ENCODE measurements around the gene TBC1D17. TPM values are rescaled to one million over a fixed set of nuclear protein-coding genes. Genes with fewer than 3 reads are reported as not detected.
A peak's percentile ranks its signal among the peaks of the same experiment; 100 is the strongest.

Gene TBC1D17
- polyA plus RNA-seq, 6 donors from 2014 or later = 10.5 to 20.6 (median 12.3) TPM

DNA sequence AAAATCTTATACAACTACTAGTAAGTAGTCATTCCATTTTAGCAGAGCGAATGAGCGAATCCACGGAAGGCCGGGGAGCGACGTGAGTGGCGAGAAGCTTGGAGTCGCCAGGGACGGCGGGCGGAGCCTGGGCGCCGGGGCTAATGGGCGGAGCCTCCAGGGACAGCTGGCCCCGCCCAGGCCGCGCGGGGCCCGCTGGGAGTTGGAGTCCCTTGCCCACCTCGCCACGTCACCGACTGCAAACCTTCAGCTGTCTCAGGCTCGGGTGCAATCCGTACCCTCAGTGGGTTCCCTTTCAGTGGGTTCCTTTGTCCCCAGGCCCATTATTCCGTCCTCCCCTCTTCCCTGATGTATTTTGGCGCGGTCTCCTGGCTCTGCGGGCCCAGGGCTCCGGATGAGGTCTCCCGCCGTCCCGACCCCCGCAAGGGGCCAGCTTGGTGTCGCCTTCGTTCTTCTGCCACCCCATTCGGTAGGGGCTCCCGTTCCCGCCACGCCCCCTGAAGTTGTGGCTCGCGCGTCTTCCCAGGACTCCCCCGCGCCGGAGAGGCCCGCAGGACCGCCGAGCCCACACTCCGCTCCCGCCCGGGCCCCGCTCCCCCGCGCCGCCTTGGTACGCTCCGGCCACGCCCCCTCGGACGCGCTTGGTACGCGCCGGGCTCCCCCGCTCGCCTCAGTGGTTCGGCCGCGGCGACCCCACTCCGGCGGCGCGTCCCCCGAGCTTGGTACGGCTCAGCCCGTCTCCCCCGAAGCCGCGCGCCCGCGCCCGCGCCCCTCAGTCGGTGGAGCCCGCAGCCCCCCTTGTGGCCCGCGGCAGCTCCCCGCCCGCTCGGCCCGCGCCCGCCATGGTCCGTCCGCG lies 26.8 kb upstream of the TBC1D17 start, which contains the start of gene PTOV1:
Gene PTOV1, plus strand, starts transcription at position 673 of the 856 bp plus-strand sequence.
- H3K27ac Mint-ChIP-seq = peak within 1 kb of the TSS; percentile 89 to 99 (median 97)
- H3K4me3 Mint-ChIP-seq = peak within 1 kb of the TSS; percentile 85 to 98 (median 93)
- ATAC-seq (ENCODE audit: low read depth in 2 of 2) (peak; percentile 82 to 86), DNase-seq (peak; percentile 88)
- H3K36me3 Mint-ChIP-seq = no peaks in the 10 kb centered on the region
- H3K9me3 Mint-ChIP-seq = peaks cover 0 to 5% (median 0%) of the 10 kb centered on the region in 7 donors
- no peaks in the 10 kb centered on the region for H3K27me3 Mint-ChIP-seq
- peaks cover 30 to 60% (median 39%) of the 10 kb centered on the region in 3 donors for H3K4me1 Mint-ChIP-seq

DNA sequence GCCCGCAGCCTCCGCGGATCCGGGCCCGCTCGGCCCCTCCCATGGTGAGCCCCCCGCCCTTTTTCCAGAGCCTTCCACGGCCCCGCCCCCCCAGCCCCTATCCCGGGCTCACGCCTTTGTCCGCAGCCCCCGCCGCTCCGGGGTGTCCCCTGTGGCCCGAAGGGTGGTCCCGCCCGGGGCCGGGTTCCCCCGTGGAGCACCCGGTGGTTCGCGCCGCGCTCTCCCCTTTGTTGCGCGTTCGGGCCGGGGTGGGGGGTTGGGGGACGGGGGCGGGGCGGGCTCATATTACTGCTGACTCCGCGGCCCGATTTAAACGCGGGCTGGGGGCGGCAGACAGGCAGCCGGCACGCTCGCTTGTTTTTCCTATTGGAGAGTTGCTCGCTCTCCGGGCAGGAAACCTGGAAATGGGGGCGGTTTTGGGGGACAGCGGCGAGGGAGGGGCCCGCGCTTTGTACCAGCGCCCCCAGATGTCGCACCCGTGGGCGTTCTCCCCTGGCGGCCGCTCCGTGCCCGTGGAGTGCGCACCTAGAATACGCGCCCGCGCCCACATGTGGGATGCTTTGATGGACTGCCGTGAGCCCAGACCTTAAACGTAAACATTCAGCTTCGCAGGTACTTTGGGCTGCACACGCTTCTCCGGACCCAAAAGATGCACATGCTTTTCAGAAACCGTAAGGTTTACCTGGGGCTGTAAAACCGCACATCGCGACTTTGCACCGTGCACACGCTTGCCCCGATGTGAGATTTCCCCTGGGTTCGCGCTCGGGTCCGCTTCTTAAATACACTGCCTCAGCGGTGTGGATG lies 25.8 kb upstream of the TBC1D17 start:
- peaks cover 0 to 5% (median 0%) of the 10 kb centered on the region in 7 donors for H3K9me3 Mint-ChIP-seq
- H3K4me3 Mint-ChIP-seq = peak overlapping the region; percentile 69 to 94 (median 86)
- peaks cover 31 to 52% (median 33%) of the 10 kb centered on the region in 3 donors for H3K4me1 Mint-ChIP-seq

GRCh38 chr19:49852631-49853126 lies 24.8 kb upstream of the TBC1D17 start:
- H3K27ac Mint-ChIP-seq = peak overlapping the region in 5 of 6 donors; percentile 76 to 89 (median 88)
- H3K4me3 Mint-ChIP-seq = peak overlapping the region; percentile 69 to 94 (median 86)
- no peaks in the 10 kb centered on the region for H3K27me3 Mint-ChIP-seq
- H3K36me3 Mint-ChIP-seq = no peaks in the 10 kb centered on the region
- H3K4me1 Mint-ChIP-seq = peaks cover 31 to 47% (median 32%) of the 10 kb centered on the region in 3 donors
- no peak for DNase-seq
- no peak for ATAC-seq (ENCODE audit: low read depth in 2 of 2)
- H3K9me3 Mint-ChIP-seq = peaks cover 0 to 5% (median 0%) of the 10 kb centered on the region in 7 donors

More for the DNA sequence above, 25.8 kb upstream of the TBC1D17 start:
- H3K27me3 Mint-ChIP-seq = no peaks in the 10 kb centered on the region
- peak overlapping the region in 5 of 6 donors; percentile 10 to 89 (median 88) for H3K27ac Mint-ChIP-seq
- ATAC-seq (ENCODE audit: low read depth in 2 of 2) (peak; percentile 18 to 19), DNase-seq (no peak)
- H3K36me3 Mint-ChIP-seq = no peaks in the 10 kb centered on the region

GRCh38 chr19:49853852-49854377 lies 23.6 kb upstream of the TBC1D17 start:
- no peaks in the 10 kb centered on the region for H3K36me3 Mint-ChIP-seq
- peaks cover 0 to 4% (median 0%) of the 10 kb centered on the region in 7 donors for H3K9me3 Mint-ChIP-seq
- DNase-seq (no peak), ATAC-seq (ENCODE audit: low read depth in 2 of 2) (no peak)
- peak overlapping the region in 4 of 6 donors; percentile 45 to 81 (median 54) for H3K27ac Mint-ChIP-seq
- no peaks in the 10 kb centered on the region for H3K27me3 Mint-ChIP-seq
- H3K4me1 Mint-ChIP-seq = peaks cover 31 to 37% (median 31%) of the 10 kb centered on the region in 3 donors
- H3K4me3 Mint-ChIP-seq = peak overlapping the region in 5 of 8 donors; percentile 22 to 94 (median 54)

- Mint-ChIP-seq H3K36me3 (no peaks in the 10 kb centered on the region), H3K27me3 (no peaks in the 10 kb centered on the region), H3K4me3 (no peak overlapping the region), H3K27ac (peak overlapping the region in 1 of 6 donors; percentile 45), H3K9me3 (no peaks in the 10 kb centered on the region), H3K4me1 (peaks cover 25 to 31% (median 27%) of the 10 kb centered on the region in 3 donors)
- DNase-seq = no peak
- no peak for ATAC-seq (ENCODE audit: low read depth in 2 of 2)
Observed at GRCh38 chr19:49854378-49855263, 22.9 kb upstream of the TBC1D17 start.

DNA sequence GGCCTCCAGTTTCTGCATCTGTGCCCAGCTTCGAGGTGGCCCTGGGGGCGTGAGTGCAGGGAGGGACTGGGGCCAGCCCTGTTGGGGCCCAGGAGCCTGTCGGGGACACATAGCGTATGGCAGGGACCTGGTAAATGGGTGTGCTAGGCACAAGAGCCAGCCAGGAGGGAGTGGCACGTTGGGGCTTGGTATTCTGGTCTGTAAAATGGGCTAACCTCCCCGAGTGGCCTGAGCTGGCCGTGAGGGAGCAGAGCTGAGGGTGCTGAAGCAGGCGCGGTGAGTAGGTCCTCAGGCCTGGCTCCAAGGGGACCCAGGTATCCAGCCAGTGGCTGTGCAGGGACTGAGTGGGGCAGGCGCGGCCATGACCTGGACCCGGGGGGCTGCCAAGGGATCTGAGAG lies 22.2 kb upstream of the TBC1D17 start:
- ATAC-seq (ENCODE audit: low read depth in 2 of 2) (no peak), DNase-seq (no peak)
- Mint-ChIP-seq H3K36me3 (no peaks in the 10 kb centered on the region), H3K27me3 (no peaks in the 10 kb centered on the region), H3K27ac (peak overlapping the region in 1 of 6 donors; percentile 39), H3K9me3 (no peaks in the 10 kb centered on the region), H3K4me3 (peak overlapping the region in 2 of 8 donors; percentile 2 to 60), H3K4me1 (peaks cover 18 to 24% (median 21%) of the 10 kb centered on the region in 3 donors)

GRCh38 chr19:49855676-49856573 lies 21.6 kb upstream of the TBC1D17 start:
- no peaks in the 10 kb centered on the region for H3K36me3 Mint-ChIP-seq
- no peaks in the 10 kb centered on the region for H3K27me3 Mint-ChIP-seq

DNA sequence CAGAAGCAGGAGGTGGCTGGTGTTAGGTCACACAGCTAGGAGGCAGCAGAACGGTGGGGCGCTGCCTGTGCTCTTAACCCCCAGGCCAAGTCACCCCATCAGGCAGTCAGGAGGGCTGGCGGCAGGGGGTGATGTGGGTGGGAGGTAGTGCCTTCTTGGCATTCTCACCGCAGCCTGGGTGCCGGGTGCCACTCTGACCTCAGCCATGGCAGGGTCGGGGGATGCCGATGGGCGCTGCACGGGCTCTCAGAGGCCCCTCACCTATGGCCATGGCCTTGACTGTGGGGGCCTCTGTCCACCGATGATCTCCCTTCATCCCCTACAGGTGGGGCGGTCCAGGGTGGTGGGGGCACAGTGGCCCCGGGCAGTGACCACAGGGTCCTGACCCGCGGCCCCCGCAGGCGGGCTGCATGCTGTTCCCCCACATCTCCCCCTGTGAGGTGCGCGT lies 20.9 kb upstream of the TBC1D17 start:
- Mint-ChIP-seq H3K27ac (peak overlapping the region in 1 of 6 donors; percentile 38), H3K4me1 (peaks cover 18 to 23% (median 19%) of the 10 kb centered on the region in 3 donors), H3K36me3 (no peaks in the 10 kb centered on the region), H3K27me3 (no peaks in the 10 kb centered on the region), H3K4me3 (peak overlapping the region in 1 of 8 donors; percentile 24), H3K9me3 (no peaks in the 10 kb centered on the region)
- ATAC-seq (ENCODE audit: low read depth in 2 of 2) (no peak), DNase-seq (no peak)

More at GRCh38 chr19:49855676-49856573, 21.6 kb upstream of the TBC1D17 start:
- H3K4me1 Mint-ChIP-seq = peaks cover 18 to 23% (median 19%) of the 10 kb centered on the region in 3 donors
- H3K27ac Mint-ChIP-seq = peak overlapping the region in 2 of 6 donors; percentile 38 to 39
- DNase-seq (no peak), ATAC-seq (ENCODE audit: low read depth in 2 of 2) (no peak)
- no peaks in the 10 kb centered on the region for H3K9me3 Mint-ChIP-seq
- peak overlapping the region in 2 of 8 donors; percentile 24 to 60 for H3K4me3 Mint-ChIP-seq

DNA sequence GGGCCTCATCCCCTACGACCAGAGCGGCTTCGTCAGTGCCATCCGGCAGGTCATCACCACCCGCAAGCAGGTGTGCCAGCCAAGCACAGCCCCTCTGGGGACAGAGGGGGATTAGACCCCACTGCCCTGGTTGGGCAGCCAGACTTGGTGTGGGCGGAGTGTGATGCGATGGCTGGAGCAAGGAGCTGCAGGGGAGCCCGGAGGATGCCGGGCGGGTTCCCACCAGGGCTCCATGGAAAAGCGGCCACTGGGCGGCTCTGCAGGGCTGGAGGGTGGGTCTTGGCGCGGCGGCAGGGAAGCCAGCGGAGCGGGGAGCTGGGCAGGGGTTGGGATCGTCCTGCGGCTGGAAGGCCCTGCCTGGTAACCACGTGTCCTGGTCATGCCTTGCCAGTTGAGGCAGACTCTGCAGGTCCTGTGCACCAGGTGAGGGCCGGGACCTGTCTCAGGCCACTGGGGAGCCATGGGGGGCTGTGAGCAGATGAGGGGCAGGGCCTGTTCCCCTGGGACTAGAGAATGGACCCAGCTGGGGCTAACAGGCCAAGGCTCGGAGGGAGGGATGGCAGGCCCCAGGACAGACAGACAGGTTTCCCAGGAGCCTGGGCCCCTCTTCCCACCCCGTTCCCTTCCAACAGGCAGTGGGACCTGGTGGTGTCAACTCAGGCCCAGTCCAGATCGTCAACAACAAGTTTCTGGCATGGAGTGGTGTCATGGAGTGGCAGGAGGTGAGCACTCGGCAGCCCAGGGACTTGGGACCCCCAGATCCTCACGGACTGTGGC lies 20.3 kb upstream of the TBC1D17 start:
- Mint-ChIP-seq H3K4me3 (peak overlapping the region in 1 of 8 donors; percentile 7), H3K36me3 (no peaks in the 10 kb centered on the region), H3K27me3 (no peaks in the 10 kb centered on the region), H3K4me1 (peaks cover 14 to 18% (median 16%) of the 10 kb centered on the region in 3 donors), H3K9me3 (no peaks in the 10 kb centered on the region), H3K27ac (peak overlapping the region in 1 of 6 donors; percentile 69)
- ATAC-seq (ENCODE audit: low read depth in 2 of 2) (no peak), DNase-seq (no peak)

DNA sequence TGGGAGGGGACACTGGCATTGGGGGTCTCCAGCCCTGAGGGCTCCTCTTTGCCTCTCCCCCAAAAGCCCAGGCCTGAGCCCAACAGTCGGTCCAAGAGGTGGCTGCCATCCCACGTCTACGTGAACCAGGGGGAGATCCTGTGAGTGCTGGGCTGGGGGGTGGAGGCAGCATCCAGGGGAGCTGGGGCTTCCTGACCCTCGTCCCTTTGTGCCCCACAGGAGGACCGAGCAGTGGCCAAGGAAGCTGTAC lies 19.7 kb upstream of the TBC1D17 start:
- H3K27ac Mint-ChIP-seq = peak overlapping the region in 1 of 6 donors; percentile 69

More for the DNA sequence above, 19.7 kb upstream of the TBC1D17 start:
- no peak for ATAC-seq (ENCODE audit: low read depth in 2 of 2)
- DNase-seq = no peak
- Mint-ChIP-seq H3K4me1 (peaks cover 9 to 13% (median 11%) of the 10 kb centered on the region in 3 donors), H3K27me3 (no peaks in the 10 kb centered on the region), H3K9me3 (no peaks in the 10 kb centered on the region), H3K36me3 (no peaks in the 10 kb centered on the region), H3K4me3 (peak overlapping the region in 1 of 8 donors; percentile 7)
